CD4-positive, alpha-beta T cell treated with Interleukin-6 at 100 ng/mL for 8 hours (primary cell): Measurements from ENCODE around the gene ISLR.

ENCODE experiments used
- DNase-seq: peaks from one replicate; pipeline ENCODE4 v3.0.0-alpha.2; 2020; ENCODE audit warnings: mixed read lengths, low spot score

ISLR gene, protein sequence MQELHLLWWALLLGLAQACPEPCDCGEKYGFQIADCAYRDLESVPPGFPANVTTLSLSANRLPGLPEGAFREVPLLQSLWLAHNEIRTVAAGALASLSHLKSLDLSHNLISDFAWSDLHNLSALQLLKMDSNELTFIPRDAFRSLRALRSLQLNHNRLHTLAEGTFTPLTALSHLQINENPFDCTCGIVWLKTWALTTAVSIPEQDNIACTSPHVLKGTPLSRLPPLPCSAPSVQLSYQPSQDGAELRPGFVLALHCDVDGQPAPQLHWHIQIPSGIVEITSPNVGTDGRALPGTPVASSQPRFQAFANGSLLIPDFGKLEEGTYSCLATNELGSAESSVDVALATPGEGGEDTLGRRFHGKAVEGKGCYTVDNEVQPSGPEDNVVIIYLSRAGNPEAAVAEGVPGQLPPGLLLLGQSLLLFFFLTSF

DNA sequence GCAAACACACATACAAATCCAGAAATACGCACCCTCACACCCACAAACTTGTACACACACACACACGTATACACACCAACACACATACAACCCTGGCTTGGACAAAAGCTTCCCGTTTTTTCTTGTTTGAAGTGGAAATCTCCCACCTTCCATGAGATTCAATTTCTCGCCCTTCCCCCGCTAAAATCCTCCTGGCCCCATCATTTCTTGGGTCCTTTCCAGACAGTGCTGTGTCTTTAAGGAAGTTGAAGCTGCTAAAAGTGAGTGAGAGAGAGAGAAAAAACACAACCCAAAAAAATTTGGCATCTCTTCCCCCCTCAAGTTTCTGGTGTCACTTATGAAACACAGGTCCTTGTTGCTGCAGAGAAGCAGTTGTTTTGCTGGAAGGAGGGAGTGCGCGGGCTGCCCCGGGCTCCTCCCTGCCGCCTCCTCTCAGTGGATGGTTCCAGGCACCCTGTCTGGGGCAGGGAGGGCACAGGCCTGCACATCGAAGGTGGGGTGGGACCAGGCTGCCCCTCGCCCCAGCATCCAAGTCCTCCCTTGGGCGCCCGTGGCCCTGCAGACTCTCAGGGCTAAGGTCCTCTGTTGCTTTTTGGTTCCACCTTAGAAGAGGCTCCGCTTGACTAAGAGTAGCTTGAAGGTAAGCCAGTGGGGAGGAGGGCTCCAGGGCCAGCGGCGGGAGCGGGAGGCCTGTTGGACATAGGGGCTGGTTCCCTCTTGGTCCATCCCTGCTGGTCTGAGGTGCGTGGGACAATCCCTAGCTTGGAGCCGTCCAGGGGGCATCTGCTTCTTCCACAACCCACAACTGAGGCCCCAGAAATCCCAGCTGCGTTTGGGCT lies at the start of gene ISLR:
TSS of gene ISLR (plus strand) at position 331 of the 839 bp plus-strand sequence. CDS start 1,149 bp downstream, outside the sequence.
- DNase-seq, result no peak

DNA sequence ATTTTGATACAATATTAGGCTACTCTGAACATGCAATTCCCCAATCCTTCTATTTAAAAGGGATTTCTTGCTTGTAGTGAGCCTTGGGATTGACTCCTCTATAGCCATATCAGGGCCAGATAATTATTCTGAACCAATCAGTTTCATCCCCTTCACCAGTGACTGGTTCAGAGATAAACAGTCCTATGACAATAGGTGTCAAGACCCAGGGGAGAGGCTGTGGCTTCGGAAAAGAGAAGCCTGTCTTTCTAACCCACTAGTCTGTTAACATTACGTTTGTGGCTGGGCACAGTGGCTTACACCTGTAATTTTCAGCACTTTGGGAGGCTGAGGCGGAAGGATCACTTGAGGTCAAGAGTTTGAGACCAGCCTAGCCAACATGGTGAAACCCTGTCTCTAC lies 49.3 kb upstream of the ISLR start:
- no peak for DNase-seq

DNA sequence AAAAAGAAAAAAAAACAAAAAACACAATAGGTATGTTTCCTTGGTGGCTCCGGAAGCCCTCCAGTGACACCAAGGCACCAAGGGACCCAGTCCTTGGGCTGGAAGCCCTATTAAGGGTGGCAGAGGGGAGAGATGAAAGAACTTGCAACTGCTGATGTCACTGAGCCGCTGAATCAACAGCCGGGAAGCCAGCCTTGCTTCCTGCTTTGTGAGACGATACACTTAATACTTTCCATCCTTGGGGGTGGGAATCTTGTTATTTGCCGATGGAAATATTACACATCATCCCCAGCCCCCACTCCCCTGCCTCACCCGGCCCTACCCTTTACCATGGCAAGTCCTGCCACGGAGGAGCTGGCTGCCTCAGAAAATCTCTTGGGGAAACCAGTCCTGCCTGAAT lies 48.8 kb upstream of the ISLR start:
- DNase-seq, result no peak

DNA sequence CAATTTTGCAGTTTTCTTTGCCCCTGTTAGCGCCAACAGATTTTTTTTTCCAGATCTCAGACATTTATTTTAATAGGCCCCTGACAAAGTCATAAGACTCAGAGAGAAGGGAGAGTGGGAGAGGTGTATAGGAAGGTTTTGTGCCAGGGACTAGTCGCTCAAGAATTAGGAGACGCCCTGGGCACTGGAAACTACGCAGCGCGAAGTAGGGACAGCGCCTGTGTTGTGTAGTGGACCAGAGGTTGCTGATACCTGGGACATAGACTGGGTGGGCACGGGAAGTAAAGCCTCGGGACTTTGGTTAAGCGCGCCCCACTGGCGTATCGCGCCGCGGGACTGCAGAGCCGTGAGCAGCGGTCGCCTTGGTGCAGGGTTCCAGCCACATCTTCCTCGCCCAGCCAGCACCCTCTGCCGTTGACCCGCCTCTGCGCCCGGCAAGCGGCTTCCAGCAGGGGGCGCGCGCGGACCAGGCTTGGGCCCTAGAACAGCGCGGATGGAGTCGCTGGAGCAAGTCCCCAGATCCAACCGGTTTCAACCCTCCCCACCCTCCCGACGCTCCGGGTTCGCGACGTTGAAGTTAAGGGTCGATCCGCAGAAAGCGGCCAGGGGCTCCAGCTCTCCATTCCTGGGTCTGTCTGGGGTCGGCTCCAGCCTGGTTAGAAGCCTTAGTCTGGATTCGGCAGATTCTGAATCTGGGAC lies 46.1 kb upstream of the ISLR start:
- peak; percentile 68 for DNase-seq

DNA sequence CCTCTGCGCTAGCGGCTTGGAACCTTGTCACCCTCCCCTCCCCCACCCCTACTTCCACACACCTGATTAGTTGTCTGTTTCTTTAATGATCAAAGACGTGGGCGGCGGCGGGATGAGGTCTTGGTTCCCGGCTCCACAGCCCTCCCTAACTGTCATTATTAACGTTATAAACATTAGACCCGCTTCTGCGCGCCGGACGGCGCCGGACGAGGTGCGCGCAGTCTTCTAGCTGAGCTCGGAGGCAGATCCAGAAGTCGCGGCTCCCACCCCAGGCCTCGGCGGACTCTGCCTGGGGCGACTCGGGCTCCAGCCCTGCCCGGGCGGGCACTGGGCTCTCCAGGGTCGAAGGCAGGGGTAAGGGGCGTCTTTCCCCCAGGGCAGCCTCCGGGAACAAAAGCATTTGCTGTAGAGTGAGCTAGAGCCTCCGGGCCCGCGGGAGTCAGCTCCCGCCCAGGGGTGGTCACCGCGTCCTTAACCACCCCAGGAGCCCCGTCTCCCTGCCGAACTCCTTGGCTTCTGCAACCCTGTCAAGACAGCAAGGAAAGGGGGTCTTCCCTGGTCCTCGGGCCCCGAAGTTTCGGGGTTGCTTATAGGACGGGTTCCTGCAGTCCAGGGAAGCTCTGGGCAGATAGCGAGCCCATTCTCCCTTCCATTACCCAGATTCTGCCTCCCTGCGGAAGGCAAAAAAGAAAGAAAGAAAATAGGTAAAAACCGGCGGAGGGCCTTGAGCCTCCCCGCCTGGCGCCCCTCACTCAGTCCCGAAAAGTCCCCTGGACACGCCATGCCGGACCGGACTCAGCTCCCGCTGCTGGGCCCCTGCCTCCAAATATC lies 45.3 kb upstream of the ISLR start:
- no peak for DNase-seq

DNA sequence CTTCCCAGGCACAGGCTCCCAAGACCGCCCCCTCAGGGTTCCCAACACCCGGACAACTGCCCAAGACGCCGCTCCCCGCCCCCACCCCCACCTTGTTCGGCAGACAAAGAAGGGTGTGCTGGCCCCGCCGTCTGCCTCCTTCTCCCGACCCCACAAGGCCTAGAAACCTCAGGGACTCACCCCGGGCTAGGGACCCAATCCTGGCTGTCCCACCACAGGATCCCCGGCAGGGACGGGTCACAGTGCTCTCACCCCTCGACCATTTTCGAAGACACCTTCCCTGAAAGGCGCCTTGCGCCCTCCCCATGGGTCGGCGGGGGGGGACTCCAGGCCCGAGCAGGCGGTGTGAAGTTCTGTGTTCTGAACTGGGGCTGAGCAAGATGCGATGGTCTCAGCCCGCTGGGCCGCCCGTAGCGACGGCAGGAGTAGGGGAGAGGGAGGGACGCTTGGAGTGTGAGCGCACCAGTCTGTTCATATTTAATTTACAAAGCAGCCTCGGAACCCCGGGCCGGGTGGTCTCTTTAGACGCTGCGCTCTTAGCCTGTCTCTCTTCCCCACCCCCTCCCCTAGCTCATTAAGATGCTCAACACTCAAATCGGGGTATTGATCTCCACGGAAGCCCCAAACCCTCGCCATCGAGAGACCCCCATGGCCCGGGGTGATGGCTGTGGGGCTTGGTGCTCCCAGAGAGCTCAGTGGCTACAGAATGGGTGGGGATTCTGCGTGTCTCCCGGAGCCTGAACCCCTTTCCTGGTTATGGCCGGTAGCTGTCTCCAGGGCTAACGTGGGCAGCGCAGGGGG lies 44.5 kb upstream of the ISLR start:
- no peak for DNase-seq

DNA sequence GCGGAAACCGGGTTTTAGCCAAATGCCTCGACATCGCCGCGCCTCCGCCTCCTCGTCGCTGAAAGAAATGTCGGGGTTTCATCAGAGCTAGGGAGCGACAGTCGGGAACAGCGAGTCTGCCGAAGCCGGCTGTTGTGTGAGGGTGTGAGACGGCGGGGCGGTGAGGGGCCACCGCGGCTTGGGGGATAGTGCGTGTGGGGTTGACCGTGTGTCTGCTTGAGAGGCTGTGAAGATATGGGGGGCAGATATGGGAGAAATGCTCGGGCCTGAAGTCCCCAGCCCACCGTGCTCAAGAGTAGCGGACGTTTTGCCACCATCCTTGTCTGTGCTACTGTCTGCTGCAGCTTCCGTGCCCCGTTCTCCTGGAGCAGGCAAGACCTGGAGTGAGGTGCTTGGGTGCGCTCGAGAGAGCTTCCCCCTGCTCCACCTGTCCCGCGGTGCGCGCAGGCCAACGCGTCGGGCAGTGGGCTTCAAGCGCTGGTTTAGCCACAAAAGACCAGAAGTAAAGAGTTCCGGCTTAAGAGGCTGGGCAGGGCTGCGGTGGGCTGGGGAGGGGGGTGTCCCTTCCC lies 43.8 kb upstream of the ISLR start:
- no peak for DNase-seq

DNA sequence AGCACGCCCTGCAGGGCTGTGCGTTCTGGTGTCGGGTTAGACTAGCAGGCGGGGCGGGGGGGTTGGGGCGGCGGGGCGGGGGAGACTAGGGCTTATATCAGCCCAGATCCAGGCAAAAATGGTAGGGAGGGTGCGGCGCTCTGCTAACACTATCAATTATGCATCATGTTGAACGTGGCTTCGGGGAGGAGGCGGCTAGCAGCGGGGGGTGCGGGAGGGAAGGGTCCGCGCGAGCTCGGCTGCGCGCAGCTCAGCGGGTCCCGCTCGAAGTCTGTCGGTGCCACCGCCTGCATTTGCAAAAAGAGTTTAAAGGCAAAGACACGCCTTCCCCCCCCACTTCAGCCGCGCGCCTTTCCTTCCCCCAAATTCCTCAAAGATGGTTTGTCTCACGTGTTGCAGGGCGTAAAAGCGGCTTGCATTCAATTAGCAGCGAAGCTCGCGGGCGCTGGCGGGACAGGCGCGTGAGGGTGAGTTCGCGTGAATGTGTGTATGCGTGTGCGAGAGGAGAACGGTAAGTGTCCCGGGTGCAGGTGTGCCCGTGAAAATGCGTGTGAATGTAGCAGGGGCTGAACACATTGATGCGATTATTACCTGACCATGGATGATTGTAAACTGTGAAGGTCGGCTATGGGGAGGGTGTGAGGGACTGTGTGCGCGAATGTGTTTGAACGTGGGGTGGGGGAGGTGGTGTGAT lies 43.2 kb upstream of the ISLR start, which contains the start of gene ISLR2:
TSS of gene ISLR2 (plus strand) at position 432 of the 694 bp plus-strand sequence. CDS start 2,169 bp downstream, outside the sequence.
- no peak for DNase-seq

DNA sequence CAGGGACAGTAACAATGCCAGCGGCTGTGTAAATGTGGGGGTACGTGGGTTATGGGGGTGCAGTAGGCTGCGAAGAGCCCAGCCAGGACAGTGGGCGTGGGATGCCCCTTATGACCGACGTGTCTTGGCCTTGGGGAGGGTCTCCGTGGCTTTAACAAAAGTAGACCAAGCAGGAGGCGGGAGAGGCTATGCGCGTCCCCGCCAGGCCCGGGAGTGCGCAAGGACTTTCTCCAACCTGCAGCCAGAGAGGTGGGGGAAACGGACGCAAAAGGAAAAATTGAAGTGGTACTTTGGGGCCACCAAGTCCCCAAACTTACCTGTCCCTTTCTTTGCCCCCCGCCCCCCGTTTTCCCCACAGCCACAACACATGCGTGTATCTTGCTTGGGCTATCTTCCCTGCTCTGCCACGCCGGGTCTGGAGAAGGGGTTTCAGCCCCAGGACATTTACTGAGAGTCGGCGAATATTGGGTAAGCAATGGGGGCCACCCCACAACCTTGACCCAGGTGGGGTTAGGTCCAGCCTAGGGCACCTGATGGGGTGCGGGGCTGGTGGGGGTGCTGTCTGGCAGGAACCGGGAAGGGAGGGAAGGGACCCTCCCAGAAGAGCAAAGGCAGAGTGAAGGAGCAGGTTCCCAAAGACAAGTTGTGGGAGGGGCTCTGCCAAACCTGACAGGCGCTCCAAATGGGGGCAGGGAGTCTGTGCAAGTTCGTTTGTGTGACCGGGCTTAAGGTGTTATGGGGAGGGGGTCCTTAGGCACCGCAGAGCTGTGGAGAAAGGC lies 42.5 kb upstream of the ISLR start:
- DNase-seq, result no peak

DNA sequence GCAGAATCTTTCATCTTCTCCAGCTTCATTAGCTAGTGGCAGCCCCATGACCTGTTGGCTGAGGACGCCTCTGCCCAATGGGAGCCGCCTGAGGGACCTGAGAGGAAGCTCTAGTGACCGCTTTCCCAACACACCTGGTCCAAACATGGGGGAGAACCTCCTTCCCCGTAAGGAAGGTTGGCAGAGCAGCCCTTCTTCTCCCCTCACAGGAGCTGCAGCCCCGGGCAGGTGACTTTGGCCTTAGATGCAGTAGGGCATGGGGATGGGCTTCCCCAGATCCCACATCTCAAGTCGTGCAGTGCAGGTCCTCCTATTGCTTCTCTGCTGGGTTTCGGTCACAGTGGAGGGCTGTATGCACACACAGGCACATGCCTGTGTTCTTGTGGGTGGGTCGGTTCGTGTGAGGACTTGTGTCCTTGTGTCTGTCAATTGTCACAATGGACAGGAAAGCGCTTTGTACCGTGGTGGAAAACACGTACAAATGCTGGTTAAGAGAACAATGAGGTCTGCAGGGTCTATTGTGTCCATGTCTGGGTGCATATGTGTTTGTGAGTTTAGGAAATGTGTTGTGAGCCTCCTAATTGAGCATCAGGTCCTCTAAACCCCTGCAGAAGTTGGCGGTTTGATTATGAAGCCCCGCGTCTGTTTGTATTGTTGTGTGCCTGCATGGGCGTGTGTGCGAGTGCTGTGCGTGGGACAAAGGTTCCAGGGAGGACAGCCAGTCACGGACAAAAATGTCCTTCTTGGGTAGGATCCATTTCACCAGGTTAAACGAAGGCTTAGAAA lies 41.7 kb upstream of the ISLR start:
- DNase-seq, result no peak

DNA sequence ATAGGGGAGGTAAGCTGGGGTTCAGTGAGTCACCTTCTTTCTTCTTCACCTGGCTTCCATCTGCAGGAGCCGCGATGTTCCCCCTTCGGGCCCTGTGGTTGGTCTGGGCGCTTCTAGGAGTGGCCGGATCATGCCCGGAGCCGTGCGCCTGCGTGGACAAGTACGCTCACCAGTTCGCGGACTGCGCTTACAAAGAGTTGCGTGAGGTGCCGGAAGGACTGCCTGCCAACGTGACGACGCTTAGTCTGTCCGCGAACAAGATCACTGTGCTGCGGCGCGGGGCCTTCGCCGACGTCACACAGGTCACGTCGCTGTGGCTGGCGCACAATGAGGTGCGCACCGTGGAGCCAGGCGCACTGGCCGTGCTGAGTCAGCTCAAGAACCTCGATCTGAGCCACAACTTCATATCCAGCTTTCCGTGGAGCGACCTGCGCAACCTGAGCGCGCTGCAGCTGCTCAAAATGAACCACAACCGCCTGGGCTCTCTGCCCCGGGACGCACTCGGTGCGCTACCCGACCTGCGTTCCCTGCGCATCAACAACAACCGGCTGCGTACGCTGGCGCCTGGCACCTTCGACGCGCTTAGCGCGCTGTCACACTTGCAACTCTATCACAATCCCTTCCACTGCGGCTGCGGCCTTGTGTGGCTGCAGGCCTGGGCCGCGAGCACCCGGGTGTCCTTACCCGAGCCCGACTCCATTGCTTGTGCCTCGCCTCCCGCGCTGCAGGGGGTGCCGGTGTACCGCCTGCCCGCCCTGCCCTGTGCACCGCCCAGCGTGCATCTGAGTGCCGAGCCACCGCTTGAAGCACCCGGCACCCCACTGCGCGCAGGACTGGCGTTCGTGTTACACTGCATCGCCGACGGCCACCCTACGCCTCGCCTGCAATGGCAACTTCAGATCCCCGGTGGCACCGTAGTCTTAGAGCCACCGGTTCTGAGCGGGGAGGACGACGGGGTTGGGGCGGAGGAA lies 40.5 kb upstream of the ISLR start:
- DNase-seq, result no peak

DNA sequence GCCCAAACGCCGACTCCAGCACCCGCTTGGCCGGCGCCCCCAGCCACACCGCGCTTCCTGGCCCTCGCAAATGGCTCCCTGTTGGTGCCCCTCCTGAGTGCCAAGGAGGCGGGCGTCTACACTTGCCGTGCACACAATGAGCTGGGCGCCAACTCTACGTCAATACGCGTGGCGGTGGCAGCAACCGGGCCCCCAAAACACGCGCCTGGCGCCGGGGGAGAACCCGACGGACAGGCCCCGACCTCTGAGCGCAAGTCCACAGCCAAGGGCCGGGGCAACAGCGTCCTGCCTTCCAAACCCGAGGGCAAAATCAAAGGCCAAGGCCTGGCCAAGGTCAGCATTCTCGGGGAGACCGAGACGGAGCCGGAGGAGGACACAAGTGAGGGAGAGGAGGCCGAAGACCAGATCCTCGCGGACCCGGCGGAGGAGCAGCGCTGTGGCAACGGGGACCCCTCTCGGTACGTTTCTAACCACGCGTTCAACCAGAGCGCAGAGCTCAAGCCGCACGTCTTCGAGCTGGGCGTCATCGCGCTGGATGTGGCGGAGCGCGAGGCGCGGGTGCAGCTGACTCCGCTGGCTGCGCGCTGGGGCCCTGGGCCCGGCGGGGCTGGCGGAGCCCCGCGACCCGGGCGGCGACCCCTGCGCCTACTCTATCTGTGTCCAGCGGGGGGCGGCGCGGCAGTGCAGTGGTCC lies 39.7 kb upstream of the ISLR start:
- no peak for DNase-seq

DNA sequence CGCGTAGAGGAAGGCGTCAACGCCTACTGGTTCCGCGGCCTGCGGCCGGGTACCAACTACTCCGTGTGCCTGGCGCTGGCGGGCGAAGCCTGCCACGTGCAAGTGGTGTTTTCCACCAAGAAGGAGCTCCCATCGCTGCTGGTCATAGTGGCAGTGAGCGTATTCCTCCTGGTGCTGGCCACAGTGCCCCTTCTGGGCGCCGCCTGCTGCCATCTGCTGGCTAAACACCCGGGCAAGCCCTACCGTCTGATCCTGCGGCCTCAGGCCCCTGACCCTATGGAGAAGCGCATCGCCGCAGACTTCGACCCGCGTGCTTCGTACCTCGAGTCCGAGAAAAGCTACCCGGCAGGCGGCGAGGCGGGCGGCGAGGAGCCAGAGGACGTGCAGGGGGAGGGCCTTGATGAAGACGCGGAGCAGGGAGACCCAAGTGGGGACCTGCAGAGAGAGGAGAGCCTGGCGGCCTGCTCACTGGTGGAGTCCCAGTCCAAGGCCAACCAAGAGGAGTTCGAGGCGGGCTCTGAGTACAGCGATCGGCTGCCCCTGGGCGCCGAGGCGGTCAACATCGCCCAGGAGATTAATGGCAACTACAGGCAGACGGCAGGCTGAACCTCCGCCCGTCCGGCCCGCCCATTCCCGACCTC lies 39.0 kb upstream of the ISLR start:
- no peak for DNase-seq

DNA sequence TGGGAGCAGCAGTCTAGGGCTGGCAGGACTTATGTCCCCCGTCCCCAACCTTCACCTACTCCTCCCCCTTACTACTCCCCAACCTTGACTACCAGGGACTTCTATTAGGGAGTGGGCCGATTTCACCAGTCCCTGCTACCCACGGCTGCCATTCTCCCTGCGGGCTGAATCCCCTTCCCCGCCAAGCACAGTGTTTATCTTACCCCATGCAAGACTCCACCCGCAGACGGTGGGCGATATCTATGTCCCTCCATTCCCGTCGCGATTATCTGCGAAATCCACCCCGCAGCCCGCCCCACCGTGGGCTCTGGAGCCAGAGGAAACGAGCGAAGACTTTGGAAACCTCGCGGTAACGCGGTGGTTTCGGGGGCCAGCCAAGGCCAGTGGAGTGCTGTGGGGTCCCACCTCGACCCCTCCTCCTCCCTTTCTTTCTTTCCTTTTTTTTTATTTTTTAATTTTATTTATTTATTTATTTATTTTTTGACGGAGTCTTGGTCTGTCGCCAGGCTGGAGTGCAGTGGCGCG lies 38.4 kb upstream of the ISLR start:
- DNase-seq, result no peak

DNA sequence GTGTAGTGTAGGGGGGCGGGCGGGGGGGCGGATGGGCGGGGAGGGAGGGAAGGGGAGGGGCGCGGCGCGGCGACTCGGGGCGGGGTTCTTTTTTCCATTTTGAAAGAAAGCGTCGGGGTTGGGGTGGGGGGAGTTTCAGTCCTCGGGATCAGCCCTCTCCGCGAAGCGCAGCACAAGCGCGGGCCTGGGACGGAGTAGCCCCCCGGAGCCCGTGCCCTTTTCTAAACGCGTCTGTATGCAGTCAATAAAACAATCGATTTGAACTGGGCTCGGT lies 37.0 kb upstream of the ISLR start:
- no peak for DNase-seq
